HG03571 (cell line): ENCODE data around the gene BCR.

ENCODE experiments used
- ATAC-seq: cut with Tn5 transposase; IDR thresholded peaks from one replicate; pipeline ENCODE4 v1.9.1; 2021; ENCODE audit not compliant: unreplicated experiment

The BCR gene

GRCh38 chr22:23193882-23194281 lies 13.6 kb downstream of the BCR start:
- ATAC-seq: no peak

GRCh38 chr22:23196165-23196564 lies 15.9 kb downstream of the BCR start:
- no peak for ATAC-seq

- no peak for ATAC-seq
Observed at GRCh38 chr22:23197836-23198235, 17.5 kb downstream of the BCR start.

- no peak for ATAC-seq
Observed at GRCh38 chr22:23199159-23199558, 18.9 kb downstream of the BCR start.

GRCh38 chr22:23200898-23201297 lies 20.6 kb downstream of the BCR start:
- no peak for ATAC-seq

- no peak for ATAC-seq
Observed at GRCh38 chr22:23202812-23203451, 22.6 kb downstream of the BCR start.

- ATAC-seq: no peak
Observed at GRCh38 chr22:23203452-23204124, 23.3 kb downstream of the BCR start.

GRCh38 chr22:23204125-23204488 lies 23.8 kb downstream of the BCR start:
- ATAC-seq: no peak

GRCh38 chr22:23204541-23205157 lies 24.3 kb downstream of the BCR start:
- ATAC-seq: no peak

GRCh38 chr22:23205339-23206049 lies 25.2 kb downstream of the BCR start:
- ATAC-seq: no peak

GRCh38 chr22:23206915-23207314 lies 26.6 kb downstream of the BCR start:
- no peak for ATAC-seq

- ATAC-seq: no peak
Observed at GRCh38 chr22:23207729-23208393, 27.6 kb downstream of the BCR start.

- no peak for ATAC-seq
Observed at GRCh38 chr22:23210428-23211170, 30.3 kb downstream of the BCR start.

- no peak for ATAC-seq
Observed at GRCh38 chr22:23211622-23212021, 31.3 kb downstream of the BCR start.

- no peak for ATAC-seq
Observed at GRCh38 chr22:23212061-23213021, 32.0 kb downstream of the BCR start.

- ATAC-seq: no peak
Observed at GRCh38 chr22:23213022-23213555, 32.8 kb downstream of the BCR start.

- ATAC-seq: no peak
Observed at GRCh38 chr22:23213581-23214334, 33.4 kb downstream of the BCR start.

- ATAC-seq: no peak
Observed at GRCh38 chr22:23214398-23214797, 34.1 kb downstream of the BCR start.
